Activated T-helper 1 cell treated with anti-CD3 and anti-CD28 coated beads, Interleukin-12 subunit alpha, Interleukin-12 subunit beta, Interleukin-2, Interleukin-4 antibody, amounts not matched to agents 30 ng/mL and 10 ng/mL and 1 ng/mL, durations not matched to agents 14 hours and 24 hours and 36 hours (primary cell): Measurements from ENCODE around the gene SPX. TPM values are rescaled to one million over a fixed set of nuclear protein-coding genes. Genes with fewer than 3 reads are reported as not detected.

ENCODE experiments used
- DNase-seq: peaks from one replicate; pipeline ENCODE4 v3.0.0; 2021; ENCODE audit warnings: low spot score
- H3K27ac Mint-ChIP-seq: one replicate; pipeline ENCODE4 v1.8.0; 2021; ENCODE audit warnings: mild to moderate bottlenecking, mixed read lengths
- H3K27me3 Mint-ChIP-seq: one replicate; pipeline ENCODE4 v1.8.0; 2022; ENCODE audit warnings: mild to moderate bottlenecking, moderate library complexity, mixed read lengths; ENCODE audit not compliant: insufficient read depth
- H3K36me3 Mint-ChIP-seq: one replicate; pipeline ENCODE4 v1.8.0; 2021; ENCODE audit warnings: low read depth, mixed read lengths
- H3K4me1 Mint-ChIP-seq: one replicate; pipeline ENCODE4 v1.8.0; 2021; ENCODE audit warnings: low read depth, mixed read lengths
- H3K4me3 Mint-ChIP-seq: one replicate; pipeline ENCODE4 v1.8.0; 2021; ENCODE audit warnings: mild to moderate bottlenecking, moderate library complexity, mixed read lengths
- H3K9me3 Mint-ChIP-seq: one replicate; pipeline ENCODE4 v1.8.0; 2021; ENCODE audit warnings: mixed read lengths
- intact Hi-C: fragments of 100-400 bp; cut with micrococcal nuclease; formaldehyde crosslinking; loops from one replicate; pipeline ENCODE4 v1.15.1; 2024
- total RNA-seq: library from RNA; stranded (reverse); gene quantifications from 2 replicates; pipeline ENCODE4 v1.2.3, GENCODE V29; 2022

The SPX gene
- total RNA-seq, 1 donor from 2014 or later: 1.0 TPM

DNA sequence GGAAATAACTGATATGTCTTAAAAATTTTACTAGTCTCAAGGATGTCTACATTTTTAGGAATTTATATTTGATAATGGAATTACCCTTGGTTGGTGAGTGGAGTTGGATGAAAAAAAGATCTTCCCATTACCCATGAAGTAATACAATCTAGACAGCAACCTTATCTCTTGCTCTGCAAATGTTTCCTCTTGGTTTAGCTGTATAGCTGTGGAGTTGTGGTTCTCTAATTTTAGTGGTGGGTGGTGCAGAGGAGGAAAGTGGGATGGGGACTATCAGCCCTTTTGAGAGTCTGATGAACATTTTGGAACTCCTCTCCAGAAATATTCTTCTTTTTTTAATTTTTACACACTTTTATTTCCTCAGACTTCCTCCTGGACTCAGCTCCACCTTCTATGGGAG, 17.1 kb downstream of the SPX start:
- no peak overlapping the region for H3K4me3 Mint-ChIP-seq
- intact Hi-C loops: no loop called here
- no peak overlapping the region for H3K27ac Mint-ChIP-seq
- H3K36me3 Mint-ChIP-seq: no peaks in the 10 kb centered on the region
- H3K9me3 Mint-ChIP-seq: no peaks in the 10 kb centered on the region
- H3K27me3 Mint-ChIP-seq: no peaks in the 10 kb centered on the region
- peaks cover 10% of the 10 kb centered on the region for H3K4me1 Mint-ChIP-seq
- no peak for DNase-seq

DNA sequence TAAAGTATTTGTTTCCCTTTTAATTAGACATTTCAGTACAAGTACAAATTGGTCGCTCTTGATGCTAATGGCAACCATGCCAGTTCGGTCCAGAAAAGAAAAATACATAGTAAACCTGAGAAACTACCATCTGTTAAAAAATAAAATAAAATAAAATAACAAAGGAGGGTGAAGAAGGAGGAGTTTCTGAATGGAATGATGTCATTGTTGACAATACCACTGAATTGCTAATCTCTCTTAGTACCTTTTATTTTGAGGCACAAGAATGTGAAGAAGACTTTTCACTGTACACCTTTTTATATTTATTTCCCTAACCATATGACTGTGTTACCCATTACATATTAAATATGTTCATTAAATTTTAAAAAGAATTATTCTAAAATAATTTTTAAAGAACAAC, 19.5 kb downstream of the SPX start:
- Mint-ChIP-seq H3K27ac (no peak overlapping the region), H3K9me3 (no peaks in the 10 kb centered on the region), H3K4me1 (peaks cover 10% of the 10 kb centered on the region), H3K27me3 (no peaks in the 10 kb centered on the region), H3K4me3 (no peak overlapping the region), H3K36me3 (no peaks in the 10 kb centered on the region)
- no peak for DNase-seq
- intact Hi-C loops: no loop called here

DNA sequence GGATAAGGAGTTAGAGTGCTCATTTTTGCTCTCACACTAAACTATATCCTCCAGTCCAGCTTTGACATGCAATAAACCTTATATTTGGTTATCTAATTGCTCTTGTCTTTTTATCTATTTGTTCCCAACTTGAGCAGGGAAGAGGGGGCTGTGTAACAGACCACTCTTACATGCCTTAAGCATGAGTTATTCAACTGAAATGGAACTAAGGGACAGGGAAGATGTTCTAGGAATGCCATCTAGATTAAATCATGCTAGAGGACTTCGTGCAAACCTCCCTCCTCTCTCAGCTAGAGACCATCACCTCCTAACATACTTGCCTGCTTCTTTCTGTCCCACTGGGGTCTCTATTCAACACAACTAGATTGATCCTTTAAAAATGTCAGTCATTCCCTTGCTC, 20.6 kb downstream of the SPX start:
- peaks cover 10% of the 10 kb centered on the region for H3K4me1 Mint-ChIP-seq
- H3K36me3 Mint-ChIP-seq: no peaks in the 10 kb centered on the region
- no peaks in the 10 kb centered on the region for H3K27me3 Mint-ChIP-seq
- no peaks in the 10 kb centered on the region for H3K9me3 Mint-ChIP-seq
- no peak overlapping the region for H3K27ac Mint-ChIP-seq
- no peak overlapping the region for H3K4me3 Mint-ChIP-seq
- intact Hi-C loops: no loop called here
- no peak for DNase-seq

DNA sequence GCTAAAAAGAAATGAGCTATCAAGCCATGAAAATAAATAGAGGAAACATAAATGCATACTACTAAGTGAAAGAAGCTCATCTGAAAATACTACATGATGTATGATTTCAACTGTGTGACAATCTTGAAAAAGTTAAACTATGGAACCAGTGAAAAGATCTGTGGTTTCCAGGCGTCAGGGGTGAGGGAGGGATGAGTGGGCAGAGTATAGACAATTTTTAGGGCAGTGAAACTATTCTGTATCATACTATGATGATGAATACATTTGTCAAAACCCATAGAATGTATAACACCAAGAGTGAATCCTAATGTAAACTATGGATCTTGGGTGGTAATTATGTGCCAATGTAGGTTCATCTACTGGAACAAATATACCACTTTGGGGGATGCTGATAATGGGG, 21.3 kb downstream of the SPX start:
- no peaks in the 10 kb centered on the region for H3K27me3 Mint-ChIP-seq
- no peaks in the 10 kb centered on the region for H3K9me3 Mint-ChIP-seq
- no peak for DNase-seq
- no peak overlapping the region for H3K4me3 Mint-ChIP-seq
- peaks cover 10% of the 10 kb centered on the region for H3K4me1 Mint-ChIP-seq
- intact Hi-C loops: no loop called here
- H3K36me3 Mint-ChIP-seq: no peaks in the 10 kb centered on the region
- H3K27ac Mint-ChIP-seq: no peak overlapping the region

DNA sequence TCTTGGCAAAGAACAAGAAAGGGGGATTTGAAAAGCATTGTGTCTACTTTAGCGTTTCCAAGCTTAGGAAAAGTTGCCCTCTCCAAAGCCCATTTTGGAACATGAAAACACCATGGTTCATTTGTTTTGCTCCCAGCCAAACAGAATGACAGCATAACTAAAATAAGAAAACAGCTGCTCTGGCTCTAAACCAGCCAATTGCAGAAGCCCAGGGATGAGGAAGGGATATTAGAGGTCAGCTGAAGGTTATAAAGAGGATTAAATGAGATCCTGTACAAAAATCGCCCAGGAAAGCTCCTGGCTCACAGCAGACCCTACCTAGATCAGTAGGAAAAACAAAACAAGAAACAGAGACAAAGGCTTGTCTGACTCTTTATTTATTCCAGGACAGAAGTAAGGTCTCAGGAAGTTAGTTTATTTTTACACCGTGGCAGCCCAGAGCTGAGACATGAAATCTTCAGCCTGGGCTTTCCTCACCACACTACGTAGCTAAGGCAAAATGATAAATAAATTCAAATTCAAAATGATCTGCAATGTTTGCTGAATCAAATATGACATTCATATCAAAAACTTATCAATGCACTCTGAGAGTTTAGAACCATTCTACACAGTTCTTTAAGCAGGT, 25.9 kb downstream of the SPX start:
- Mint-ChIP-seq H3K36me3 (no peaks in the 10 kb centered on the region), H3K27me3 (no peaks in the 10 kb centered on the region), H3K4me3 (no peak overlapping the region), H3K27ac (no peak overlapping the region), H3K4me1 (peaks cover 10% of the 10 kb centered on the region), H3K9me3 (no peaks in the 10 kb centered on the region)
- no peak for DNase-seq
- intact Hi-C loops: no loop called here

DNA sequence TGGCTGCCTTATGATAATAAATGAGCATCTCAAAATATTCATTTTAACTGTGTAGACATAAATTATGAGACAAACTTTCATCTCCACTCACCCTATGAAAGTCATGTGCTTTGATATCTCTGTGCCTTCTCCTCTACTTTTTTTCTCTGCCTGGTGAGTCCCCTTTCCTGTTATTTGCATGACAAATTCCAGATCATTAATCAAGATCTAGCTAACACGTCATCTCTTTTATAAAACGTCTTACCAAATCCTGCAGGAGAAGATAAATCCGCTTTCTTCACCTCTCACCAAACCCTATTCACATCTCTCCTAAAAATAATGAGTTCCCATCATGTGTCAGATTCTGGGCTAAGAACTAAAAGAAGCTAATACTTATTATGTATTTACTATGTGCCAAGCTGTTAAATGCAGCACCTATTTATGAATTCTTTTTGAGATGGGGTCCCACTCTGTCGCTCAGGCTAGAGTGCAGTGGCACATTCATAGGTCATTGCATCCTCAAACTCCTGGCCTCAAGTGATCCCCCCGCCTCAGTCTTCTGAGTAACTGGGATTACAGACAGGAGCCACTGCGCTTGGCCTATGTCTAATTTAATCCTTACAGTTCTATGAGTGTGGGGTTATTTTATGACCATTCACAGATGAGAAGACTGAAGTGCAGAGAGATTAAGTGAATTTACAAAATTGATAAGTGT, 26.7 kb downstream of the SPX start:
- Mint-ChIP-seq H3K27ac (no peak overlapping the region), H3K4me1 (peaks cover 3% of the 10 kb centered on the region), H3K9me3 (no peaks in the 10 kb centered on the region), H3K27me3 (no peaks in the 10 kb centered on the region), H3K4me3 (no peak overlapping the region), H3K36me3 (no peaks in the 10 kb centered on the region)
- DNase-seq: no peak
- intact Hi-C loops: no loop called here

DNA sequence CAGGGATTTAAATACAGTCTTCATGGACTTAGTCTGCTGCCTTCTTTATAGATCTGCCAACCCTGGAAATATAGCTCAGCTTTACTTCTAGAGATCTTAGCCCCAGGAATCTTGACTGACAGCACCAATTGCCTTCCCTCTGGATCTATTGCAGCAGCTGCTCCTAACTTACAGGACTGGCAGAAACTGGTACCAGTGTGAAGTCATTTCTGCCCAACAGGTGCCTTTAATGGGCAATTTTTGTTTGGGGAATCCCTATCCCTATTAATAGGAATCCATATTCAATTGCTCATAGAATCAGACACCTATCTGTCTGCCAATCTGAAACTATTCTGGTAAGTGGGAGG, 27.2 kb downstream of the SPX start:
- DNase-seq: no peak
- Mint-ChIP-seq H3K4me1 (no peaks in the 10 kb centered on the region), H3K9me3 (no peaks in the 10 kb centered on the region), H3K27me3 (no peaks in the 10 kb centered on the region), H3K36me3 (no peaks in the 10 kb centered on the region), H3K4me3 (no peak overlapping the region), H3K27ac (no peak overlapping the region)
- intact Hi-C loops: no loop called here

DNA sequence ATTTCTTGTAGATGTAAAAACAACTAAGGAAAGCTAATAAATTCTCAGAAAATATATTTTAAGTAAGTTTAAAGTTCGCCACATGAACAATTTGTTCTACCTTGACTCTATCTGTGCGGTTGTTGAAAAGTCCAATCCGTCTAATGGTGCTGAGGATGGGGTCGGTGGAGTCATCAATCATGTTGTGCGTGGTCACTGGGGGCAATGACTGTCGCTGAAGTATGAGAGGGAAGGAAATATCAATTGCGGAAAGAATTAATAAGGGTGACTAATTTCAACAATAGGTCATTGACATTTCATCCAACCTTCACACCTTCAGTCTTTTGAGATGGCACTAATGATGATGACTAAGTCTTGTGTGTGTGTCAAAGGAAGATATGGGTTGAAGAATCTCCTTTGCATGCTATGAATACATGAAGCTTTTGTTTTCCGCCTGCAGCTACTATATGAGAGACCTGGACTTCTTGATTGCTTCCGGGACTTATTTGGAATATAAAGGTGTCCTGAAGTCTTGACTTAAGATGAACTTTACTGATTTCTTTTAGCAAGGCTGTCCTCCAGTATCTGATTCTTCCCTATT, 32.1 kb downstream of the SPX start:
- no peaks in the 10 kb centered on the region for H3K9me3 Mint-ChIP-seq
- intact Hi-C loops: no loop called here
- H3K27me3 Mint-ChIP-seq: no peaks in the 10 kb centered on the region
- DNase-seq: no peak
- peaks cover 14% of the 10 kb centered on the region for H3K4me1 Mint-ChIP-seq
- H3K4me3 Mint-ChIP-seq: no peak overlapping the region
- no peaks in the 10 kb centered on the region for H3K36me3 Mint-ChIP-seq
- no peak overlapping the region for H3K27ac Mint-ChIP-seq

DNA sequence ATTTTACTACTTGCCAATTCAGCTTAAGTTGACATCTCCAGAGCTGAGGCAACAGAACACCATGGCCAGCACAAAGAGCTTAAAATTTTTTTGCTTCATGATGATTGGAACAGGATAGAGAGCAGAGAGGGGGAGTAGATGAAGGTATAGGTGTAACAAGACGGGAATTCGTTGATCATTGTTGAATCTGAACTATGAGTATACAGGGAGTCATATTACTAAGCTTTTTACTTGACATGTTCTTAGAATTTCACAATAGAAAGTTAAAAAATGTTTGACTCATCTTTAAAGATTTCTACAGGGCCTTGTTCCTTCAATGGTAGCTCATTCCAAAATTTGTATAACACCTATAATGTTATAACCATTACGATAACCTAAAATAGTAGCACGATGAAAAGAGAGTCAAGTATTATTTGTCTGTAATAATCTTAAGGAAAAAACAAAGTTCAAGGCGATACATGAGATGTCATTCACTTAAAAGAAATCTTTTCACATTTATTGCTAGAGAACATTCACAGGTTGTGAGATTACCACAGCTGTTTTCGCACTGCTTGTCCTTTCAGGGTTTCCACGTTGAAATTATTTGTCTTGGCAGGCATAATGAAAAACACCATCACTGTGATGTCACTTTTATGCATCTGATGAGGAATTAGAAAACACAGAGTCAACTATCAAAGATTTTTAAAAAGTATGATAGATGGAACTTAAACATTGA, 33.9 kb downstream of the SPX start:
- no peaks in the 10 kb centered on the region for H3K36me3 Mint-ChIP-seq
- intact Hi-C loops: loop anchor here (5.0 kb wide), 1 partner anchor 57 kb away; no protein-coding TSS in a partner anchor
- no peak for DNase-seq
- no peaks in the 10 kb centered on the region for H3K9me3 Mint-ChIP-seq
- peak overlapping the region; percentile 68 for H3K27ac Mint-ChIP-seq
- H3K4me1 Mint-ChIP-seq: peaks cover 14% of the 10 kb centered on the region
- H3K4me3 Mint-ChIP-seq: no peak overlapping the region
- no peaks in the 10 kb centered on the region for H3K27me3 Mint-ChIP-seq

DNA sequence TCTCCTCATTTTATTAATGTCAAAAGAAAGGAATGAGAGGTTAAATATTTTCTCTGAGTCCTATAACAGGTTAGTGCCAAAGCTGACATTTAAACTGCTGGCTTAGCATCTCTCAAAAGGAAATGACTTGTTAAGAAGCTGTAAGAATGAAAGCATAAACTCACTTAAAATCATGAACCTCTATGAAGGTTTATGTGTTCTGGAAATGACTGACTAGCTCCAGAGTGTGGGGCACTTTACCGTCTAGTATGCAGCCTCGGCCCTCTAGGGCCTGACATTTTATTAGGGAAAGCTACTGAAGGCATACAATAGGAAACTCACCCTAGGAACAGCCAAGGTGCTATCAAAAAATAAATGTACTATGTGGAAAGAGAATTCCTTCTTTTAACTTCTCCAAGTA, 35.1 kb downstream of the SPX start:
- H3K4me3 Mint-ChIP-seq: no peak overlapping the region

DNA sequence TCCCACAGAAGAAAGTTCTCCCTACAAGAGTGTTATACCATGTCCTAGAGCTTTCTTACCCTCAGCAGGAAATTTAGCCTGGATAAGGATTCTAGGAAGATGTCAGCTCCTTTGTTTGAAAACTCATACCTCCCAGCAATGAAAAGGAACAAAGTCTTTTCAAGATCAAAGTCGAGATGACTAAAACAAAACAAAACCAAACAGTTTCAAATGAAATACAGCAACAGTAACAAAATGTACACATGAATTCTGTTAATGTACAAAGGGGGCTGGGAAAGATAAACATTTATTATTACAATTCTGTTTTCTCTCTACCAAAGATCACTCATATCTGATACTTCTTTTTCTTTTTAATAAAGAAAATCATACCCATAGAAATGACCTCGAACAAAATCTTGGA, 36.8 kb downstream of the SPX start:
- Mint-ChIP-seq H3K9me3 (no peaks in the 10 kb centered on the region), H3K27me3 (no peaks in the 10 kb centered on the region), H3K4me1 (peaks cover 14% of the 10 kb centered on the region), H3K4me3 (no peak overlapping the region), H3K36me3 (no peaks in the 10 kb centered on the region), H3K27ac (no peak overlapping the region)
- intact Hi-C loops: loop anchor here (5.0 kb wide), 1 partner anchor 54 kb away; no protein-coding TSS in a partner anchor
- DNase-seq: no peak

More for the DNA sequence above, 35.1 kb downstream of the SPX start:
- no peaks in the 10 kb centered on the region for H3K27me3 Mint-ChIP-seq
- no peaks in the 10 kb centered on the region for H3K36me3 Mint-ChIP-seq
- intact Hi-C loops: loop anchor here (5.0 kb wide), 1 partner anchor 56 kb away; no protein-coding TSS in a partner anchor
- H3K9me3 Mint-ChIP-seq: no peaks in the 10 kb centered on the region
- peaks cover 14% of the 10 kb centered on the region for H3K4me1 Mint-ChIP-seq
- DNase-seq: no peak
- no peak overlapping the region for H3K27ac Mint-ChIP-seq

DNA sequence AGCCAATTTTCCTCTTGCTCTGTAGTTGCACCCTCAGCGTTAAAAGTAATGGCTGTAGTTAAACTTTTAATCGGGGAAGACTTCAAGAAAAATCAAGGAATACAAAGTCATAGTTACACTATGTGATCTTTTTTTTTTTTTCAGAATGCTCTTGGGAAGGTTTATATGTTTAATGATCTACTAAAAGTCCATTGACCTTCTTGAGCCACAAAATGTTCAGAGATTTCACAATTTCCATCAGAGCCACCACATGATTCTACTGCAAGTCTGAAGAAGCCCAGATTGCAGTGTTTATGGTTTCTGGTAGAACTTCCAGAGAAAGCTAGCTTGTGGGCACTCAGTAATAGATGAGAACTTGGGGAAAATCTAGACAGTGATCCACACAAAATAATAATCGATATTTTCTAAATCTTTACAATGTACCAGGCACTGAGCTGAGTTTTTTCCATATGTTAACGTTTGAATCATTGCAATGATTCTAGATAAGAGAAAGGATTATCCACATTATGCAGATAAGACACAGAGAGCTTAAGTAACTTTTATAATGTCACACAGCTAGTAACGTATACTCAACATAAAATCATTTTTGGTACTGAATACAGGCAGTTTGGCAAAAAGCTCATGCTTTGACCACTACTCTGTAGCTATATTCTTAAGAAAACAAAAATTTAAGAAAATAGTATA, 40.3 kb downstream of the SPX start:
- Mint-ChIP-seq H3K4me3 (no peak overlapping the region), H3K36me3 (no peaks in the 10 kb centered on the region), H3K27me3 (no peaks in the 10 kb centered on the region), H3K9me3 (no peaks in the 10 kb centered on the region), H3K4me1 (no peaks in the 10 kb centered on the region), H3K27ac (no peak overlapping the region)
- intact Hi-C loops: no loop called here
- no peak for DNase-seq
